K562 (cell line): ENCODE measurements around the gene KCNK6. TPM values are rescaled to one million over a fixed set of nuclear protein-coding genes. Genes with fewer than 3 reads are reported as not detected.
A peak's percentile ranks its signal among the peaks of the same experiment; 100 is the strongest.

Experiments
- BRF1 ChIP-seq: IDR thresholded peaks from 3 replicates; pipeline ENCODE4 v1.6.1; 2011; ENCODE audit warnings: borderline replicate concordance, mild to moderate bottlenecking; ENCODE audit not compliant: insufficient read length; ENCODE audit errors: extremely low read depth
- CXXC5 ChIP-seq: fragments of 250-450 bp; sonication (Bioruptor Pico); IDR thresholded peaks from 2 replicates; pipeline ENCODE4 v1.8.0; 2022; ENCODE audit warnings: inconsistent platforms, mild to moderate bottlenecking, moderate library complexity
- ELF4 ChIP-seq: fragments of 450-650 bp; formaldehyde crosslinking; IDR thresholded peaks from 2 replicates; pipeline ENCODE4 v1.4.0; 2022; ENCODE audit warnings: missing genetic modification characterization
- GATA2 ChIP-seq: sonication (generic); formaldehyde crosslinking; IDR thresholded peaks from 2 replicates; pipeline ENCODE4 v1.4.0; 2020; ENCODE audit warnings: mild to moderate bottlenecking, missing genetic modification reagents
- IFI16 ChIP-seq: fragments of 250-450 bp; sonication (Bioruptor Pico); IDR thresholded peaks from 2 replicates; pipeline ENCODE4 v2.1.2; 2022; ENCODE audit warnings: mild to moderate bottlenecking, inconsistent platforms
- KLF16 ChIP-seq: IDR thresholded peaks from 2 replicates; pipeline ENCODE4 v1.6.1; 2016; ENCODE audit warnings: antibody characterized with exemption
- NR1H2 ChIP-seq: sonication (generic); formaldehyde crosslinking; IDR thresholded peaks from 2 replicates; pipeline ENCODE4 v1.4.0; 2020; ENCODE audit warnings: mild to moderate bottlenecking, missing genetic modification reagents
- NR2C2 ChIP-seq, 2 experiments: fragments of 200-800 bp in 1 of 2; sonication (Bioruptor generic) in 1 of 2; sonication (generic) in 1 of 2; formaldehyde crosslinking in 1 of 2; IDR thresholded peaks; 2 replicates each; pipeline versions ENCODE4 v1.6.1 to v1.8.0; 2016 to 2022; ENCODE audit warnings: mild to moderate bottlenecking in 1 of 2, missing compliant biosample characterization in 1 of 2, missing genetic modification characterization in 1 of 2, missing genetic modification reagents in 1 of 2
- NUFIP1 ChIP-seq: fragments of 450-650 bp; IDR thresholded peaks from 2 replicates; pipeline ENCODE4 v1.6.1; 2018; ENCODE audit not compliant: partially characterized antibody
- PHF8 ChIP-seq: fragments of 200-600 bp; sonication (generic); IDR thresholded peaks from 2 replicates; pipeline ENCODE4 v1.6.1; 2012; ENCODE audit warnings: mixed run types, mild to moderate bottlenecking, inconsistent platforms, low read length, moderate library complexity, borderline replicate concordance
- PPARD ChIP-seq: fragments of 250-450 bp; sonication (Bioruptor Pico); IDR thresholded peaks from 2 replicates; pipeline ENCODE4 v1.8.0; 2022; ENCODE audit warnings: inconsistent platforms, mild to moderate bottlenecking, moderate library complexity
- RAD51 ChIP-seq: fragments of 450-650 bp; IDR thresholded peaks from 2 replicates; pipeline ENCODE4 v1.7.1; 2016; ENCODE audit warnings: low read depth, mild to moderate bottlenecking, borderline replicate concordance
- SMARCC2 ChIP-seq: fragments of 450-650 bp; IDR thresholded peaks from 2 replicates; pipeline ENCODE4 v1.6.1; 2017; ENCODE audit warnings: antibody characterized with exemption, moderate library complexity, mild to moderate bottlenecking, low read depth
- SMC3 ChIP-seq: conservative IDR thresholded peaks from 2 replicates; pipeline ENCODE4 v1.6.1; 2011; ENCODE audit warnings: low read depth, low read length, improper control_type of control experiment; ENCODE audit not compliant: insufficient read depth
- SPI1 ChIP-seq: IDR thresholded peaks from 2 replicates; pipeline ENCODE4 v1.6.1; 2011; ENCODE audit warnings: low read depth, low read length, control low read depth, borderline replicate concordance
- SRSF7 ChIP-seq: fragments of 200-400 bp; formaldehyde crosslinking; optimal IDR thresholded peaks from 2 replicates; pipeline ENCODE3; 2017; ENCODE audit warnings: mild to moderate bottlenecking, low read depth, low read length
- ZNF12 ChIP-seq: sonication (generic); formaldehyde crosslinking; IDR thresholded peaks from 2 replicates; pipeline ENCODE4 v1.4.0; 2020; ENCODE audit warnings: mild to moderate bottlenecking, missing genetic modification reagents
- ZNF75A ChIP-seq: fragments of 450-650 bp; formaldehyde crosslinking; IDR thresholded peaks from 2 replicates; pipeline ENCODE4 v1.4.0; 2020; ENCODE audit warnings: mild to moderate bottlenecking
- polyA plus RNA-seq, 8 experiments: library from polyadenylated mRNA; depleted of rRNA in 4 of 8; stranded (reverse) in 5 of 8; unstranded in 3 of 8; fragments of >200 nt; fragmentation: Nextera tagmentation in 2 of 8; fragmentation: Illumina TruSeq in 1 of 8; extraction: Ambion mirVana in 2 of 8; extraction: Trizol in 1 of 8; gene quantifications; 2 replicates each; pipeline versions ENCODE4 v1.2.1 to v1.2.3, GENCODE V29; 2011 to 2014; ENCODE audit warnings: inconsistent platforms in 1 of 8, missing spikeins in 1 of 8
- total RNA-seq, 7 experiments: library from RNA; depleted of rRNA in 6 of 7; stranded (reverse); fragments of >200 nt in 6 of 7; fragmentation: Illumina TruSeq in 2 of 7; extraction: Trizol in 2 of 7; gene quantifications; 2 replicates each; pipeline versions ENCODE4 v1.2.1 to v1.2.3, GENCODE V29; 2011 to 2021; ENCODE audit warnings: low replicate concordance in 1 of 7
- TF ChIP-seq, protein P1 (sequence below): fragments of 450-650 bp; IDR thresholded peaks from 2 replicates; pipeline ENCODE4 v1.6.1; 2017; ENCODE audit warnings: mild to moderate bottlenecking, moderate library complexity
- TF ChIP-seq, protein P2 (sequence below): fragments of 250-450 bp; sonication (Bioruptor Pico); IDR thresholded peaks from 2 replicates; pipeline ENCODE4 v1.5.0; 2021; ENCODE audit warnings: mild to moderate bottlenecking, borderline replicate concordance
- TF ChIP-seq, protein P3 (sequence below): IDR thresholded peaks from 2 replicates; pipeline ENCODE4 v1.6.1; 2016; ENCODE audit warnings: missing genetic modification characterization, missing compliant biosample characterization
- TF ChIP-seq, protein P4 (sequence below): IDR thresholded peaks from 2 replicates; pipeline ENCODE4 v1.6.1; 2011; ENCODE audit warnings: borderline replicate concordance, low read depth, mild to moderate bottlenecking, moderate library complexity, low read length; ENCODE audit not compliant: insufficient read depth, poor library complexity, severe bottlenecking

KCNK6 gene
- total and polyA plus RNA-seq, 9 of the 15 experiments (the other 6 are each of a cell fraction or from before 2014, with no cell fraction given): 0.05 to 0.42 (median 0.15) TPM

DNA sequence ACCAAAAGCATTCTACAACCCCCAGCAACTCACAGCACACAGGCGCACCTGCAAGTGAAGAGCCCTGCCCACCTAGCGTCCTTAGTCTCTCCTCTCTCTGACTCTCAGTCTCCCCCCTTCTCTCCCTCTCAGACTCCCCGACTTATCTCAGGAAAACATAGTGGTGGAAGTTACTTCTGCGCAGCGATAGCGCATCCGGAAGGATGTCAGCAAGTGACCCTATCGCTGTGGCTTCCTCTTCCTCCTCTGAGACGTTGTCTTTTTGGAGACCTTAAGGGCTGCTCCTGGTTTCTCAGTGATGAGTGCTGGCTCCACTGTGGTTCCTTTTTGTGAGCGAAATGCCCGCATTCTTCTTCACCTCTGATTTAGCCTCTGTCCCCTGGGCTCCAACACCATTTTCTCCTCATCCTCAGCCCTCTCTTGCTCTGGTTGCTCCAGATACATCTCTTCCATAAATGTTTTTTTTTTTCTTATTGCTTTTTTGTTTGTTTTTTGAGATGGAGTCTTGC, 2.5 kb upstream of the KCNK6 start (continued):
- TF ChIP-seq, protein P1, sequence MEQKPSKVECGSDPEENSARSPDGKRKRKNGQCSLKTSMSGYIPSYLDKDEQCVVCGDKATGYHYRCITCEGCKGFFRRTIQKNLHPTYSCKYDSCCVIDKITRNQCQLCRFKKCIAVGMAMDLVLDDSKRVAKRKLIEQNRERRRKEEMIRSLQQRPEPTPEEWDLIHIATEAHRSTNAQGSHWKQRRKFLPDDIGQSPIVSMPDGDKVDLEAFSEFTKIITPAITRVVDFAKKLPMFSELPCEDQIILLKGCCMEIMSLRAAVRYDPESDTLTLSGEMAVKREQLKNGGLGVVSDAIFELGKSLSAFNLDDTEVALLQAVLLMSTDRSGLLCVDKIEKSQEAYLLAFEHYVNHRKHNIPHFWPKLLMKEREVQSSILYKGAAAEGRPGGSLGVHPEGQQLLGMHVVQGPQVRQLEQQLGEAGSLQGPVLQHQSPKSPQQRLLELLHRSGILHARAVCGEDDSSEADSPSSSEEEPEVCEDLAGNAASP: no peak
- TF ChIP-seq SRSF7 (no peak), PPARD (CRISPR knock-in tag) (no peak), RAD51 (no peak), SMARCC2 (peak; percentile 95), ZNF12 (no peak), ELF4 (CRISPR knock-in tag) (peak; percentile 91), KLF16 (peak; percentile 96), SMC3 (no peak), SPI1 (peak; percentile 96), NUFIP1 (no peak), GATA2 (CRISPR knock-in tag) (peak; percentile 97), NR2C2 (CRISPR knock-in tag; IDR thresholded peaks at IDR 0.05) (peak; percentile 19; the same call in 1 of the 2 replicates), NR2C2 (tag; IDR thresholded peaks at IDR 0.05) (peak; percentile 63; the same call in 1 of the 2 replicates), PHF8 (peak; percentile 32; the same call in 1 of the 2 replicates), BRF1 (no peak), CXXC5 (CRISPR knock-in tag) (peak; percentile 91), IFI16 (CRISPR knock-in tag) (no peak), NR1H2 (CRISPR knock-in tag) (no peak), ZNF75A (CRISPR knock-in tag) (no peak)
- TF ChIP-seq, protein P2, sequence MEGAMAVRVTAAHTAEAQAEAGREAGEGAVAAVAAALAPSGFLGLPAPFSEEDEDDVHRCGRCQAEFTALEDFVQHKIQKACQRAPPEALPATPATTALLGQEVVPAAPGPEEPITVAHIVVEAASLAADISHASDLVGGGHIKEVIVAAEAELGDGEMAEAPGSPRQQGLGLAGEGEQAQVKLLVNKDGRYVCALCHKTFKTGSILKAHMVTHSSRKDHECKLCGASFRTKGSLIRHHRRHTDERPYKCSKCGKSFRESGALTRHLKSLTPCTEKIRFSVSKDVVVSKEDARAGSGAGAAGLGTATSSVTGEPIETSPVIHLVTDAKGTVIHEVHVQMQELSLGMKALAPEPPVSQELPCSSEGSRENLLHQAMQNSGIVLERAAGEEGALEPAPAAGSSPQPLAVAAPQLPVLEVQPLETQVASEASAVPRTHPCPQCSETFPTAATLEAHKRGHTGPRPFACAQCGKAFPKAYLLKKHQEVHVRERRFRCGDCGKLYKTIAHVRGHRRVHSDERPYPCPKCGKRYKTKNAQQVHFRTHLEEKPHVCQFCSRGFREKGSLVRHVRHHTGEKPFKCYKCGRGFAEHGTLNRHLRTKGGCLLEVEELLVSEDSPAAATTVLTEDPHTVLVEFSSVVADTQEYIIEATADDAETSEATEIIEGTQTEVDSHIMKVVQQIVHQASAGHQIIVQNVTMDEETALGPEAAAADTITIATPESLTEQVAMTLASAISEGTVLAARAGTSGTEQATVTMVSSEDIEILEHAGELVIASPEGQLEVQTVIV (CRISPR knock-in tag): no peak
- TF ChIP-seq, protein P3, sequence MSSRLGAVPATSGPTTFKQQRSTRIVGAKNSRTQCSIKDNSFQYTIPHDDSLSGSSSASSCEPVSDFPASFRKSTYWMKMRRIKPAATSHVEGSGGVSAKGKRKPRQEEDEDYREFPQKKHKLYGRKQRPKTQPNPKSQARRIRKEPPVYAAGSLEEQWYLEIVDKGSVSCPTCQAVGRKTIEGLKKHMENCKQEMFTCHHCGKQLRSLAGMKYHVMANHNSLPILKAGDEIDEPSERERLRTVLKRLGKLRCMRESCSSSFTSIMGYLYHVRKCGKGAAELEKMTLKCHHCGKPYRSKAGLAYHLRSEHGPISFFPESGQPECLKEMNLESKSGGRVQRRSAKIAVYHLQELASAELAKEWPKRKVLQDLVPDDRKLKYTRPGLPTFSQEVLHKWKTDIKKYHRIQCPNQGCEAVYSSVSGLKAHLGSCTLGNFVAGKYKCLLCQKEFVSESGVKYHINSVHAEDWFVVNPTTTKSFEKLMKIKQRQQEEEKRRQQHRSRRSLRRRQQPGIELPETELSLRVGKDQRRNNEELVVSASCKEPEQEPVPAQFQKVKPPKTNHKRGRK (tag): no peak
- TF ChIP-seq, protein P4, sequence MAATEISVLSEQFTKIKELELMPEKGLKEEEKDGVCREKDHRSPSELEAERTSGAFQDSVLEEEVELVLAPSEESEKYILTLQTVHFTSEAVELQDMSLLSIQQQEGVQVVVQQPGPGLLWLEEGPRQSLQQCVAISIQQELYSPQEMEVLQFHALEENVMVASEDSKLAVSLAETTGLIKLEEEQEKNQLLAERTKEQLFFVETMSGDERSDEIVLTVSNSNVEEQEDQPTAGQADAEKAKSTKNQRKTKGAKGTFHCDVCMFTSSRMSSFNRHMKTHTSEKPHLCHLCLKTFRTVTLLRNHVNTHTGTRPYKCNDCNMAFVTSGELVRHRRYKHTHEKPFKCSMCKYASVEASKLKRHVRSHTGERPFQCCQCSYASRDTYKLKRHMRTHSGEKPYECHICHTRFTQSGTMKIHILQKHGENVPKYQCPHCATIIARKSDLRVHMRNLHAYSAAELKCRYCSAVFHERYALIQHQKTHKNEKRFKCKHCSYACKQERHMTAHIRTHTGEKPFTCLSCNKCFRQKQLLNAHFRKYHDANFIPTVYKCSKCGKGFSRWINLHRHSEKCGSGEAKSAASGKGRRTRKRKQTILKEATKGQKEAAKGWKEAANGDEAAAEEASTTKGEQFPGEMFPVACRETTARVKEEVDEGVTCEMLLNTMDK: no peak
